NCI-H345 treated with DMSO at 0.1 percent for 48 hours (cell line): Measurements from ENCODE around the gene GABRR1.
A peak's percentile ranks its signal among the peaks of the same experiment; 100 is the strongest.
"Not testable (repeated sequence)": the region's sequence is repeated elsewhere in the genome, so short reads cannot be mapped to it uniquely, and the experiment has no call there.

Source experiments
- DNase-seq: peaks from one replicate; lab custom pipeline; 2025; ENCODE audit not compliant: unreplicated experiment; lab: John Stamatoyannopoulos, UW

GABRR1 gene

GRCh38 chr6:89217299-89217910, at the start of gene GABRR1:
GABRR1 (minus strand) TSS chr6:89217358; CDS start chr6:89217322, 36 bp downstream.
- DNase-seq = no peak

- no peak for DNase-seq
These were observed 47.1 kb upstream of the GABRR1 start for GRCh38 chr6:89264296-89264695.

GRCh38 chr6:89260832-89261231, 43.7 kb upstream of the GABRR1 start:
- DNase-seq = peak; percentile 15

GRCh38 chr6:89260310-89260709, 43.2 kb upstream of the GABRR1 start:
- no peak for DNase-seq

GRCh38 chr6:89258912-89259311, 41.8 kb upstream of the GABRR1 start:
- no peak for DNase-seq

- no peak for DNase-seq
These were observed 40.6 kb upstream of the GABRR1 start for GRCh38 chr6:89257781-89258180.

- DNase-seq = no peak
These were observed 40.2 kb upstream of the GABRR1 start for GRCh38 chr6:89257346-89257745.

GRCh38 chr6:89255417-89255816, 38.3 kb upstream of the GABRR1 start:
- DNase-seq = no peak

- DNase-seq = no peak
These were observed 37.4 kb upstream of the GABRR1 start for GRCh38 chr6:89254569-89254968.

GRCh38 chr6:89252907-89253306, 35.7 kb upstream of the GABRR1 start:
- DNase-seq = no peak

GRCh38 chr6:89251976-89252375, 34.8 kb upstream of the GABRR1 start:
- no peak for DNase-seq

- DNase-seq = no peak
These were observed 34.0 kb upstream of the GABRR1 start for GRCh38 chr6:89251170-89251569.

GRCh38 chr6:89250239-89250638, 33.1 kb upstream of the GABRR1 start:
- DNase-seq = no peak

- no peak for DNase-seq
These were observed 27.3 kb upstream of the GABRR1 start for GRCh38 chr6:89244241-89244985.

- no peak for DNase-seq
These were observed 26.1 kb upstream of the GABRR1 start for GRCh38 chr6:89243331-89243629.

GRCh38 chr6:89242574-89243330, 25.6 kb upstream of the GABRR1 start:
- DNase-seq = peak; percentile 55

- DNase-seq = no peak
These were observed 22.2 kb upstream of the GABRR1 start for GRCh38 chr6:89239338-89239737.

- no peak for DNase-seq
These were observed 20.0 kb upstream of the GABRR1 start for GRCh38 chr6:89237158-89237557.

- DNase-seq = not testable (repeated sequence)
These were observed 16.4 kb upstream of the GABRR1 start for GRCh38 chr6:89233605-89234004.

- no peak for DNase-seq
These were observed 5.5 kb upstream of the GABRR1 start for GRCh38 chr6:89222712-89223039.

GRCh38 chr6:89221971-89222711, 5.0 kb upstream of the GABRR1 start:
- no peak for DNase-seq

- DNase-seq = no peak
These were observed 4.0 kb upstream of the GABRR1 start for GRCh38 chr6:89221129-89221528.
